HG02938 (cell line): ENCODE data around the gene SRRM3.
"Not testable (repeated sequence)": the region's sequence is repeated elsewhere in the genome, so short reads cannot be mapped to it uniquely, and the experiment has no call there.

Experiments used
- ATAC-seq: cut with Tn5 transposase; IDR thresholded peaks from one replicate; pipeline ENCODE4 v1.9.1; 2021; ENCODE audit warnings: mild to moderate bottlenecking, moderate library complexity; ENCODE audit not compliant: unreplicated experiment

The SRRM3 gene

GRCh38 chr7:76311838-76312237 lies 110.1 kb downstream of the SRRM3 start:
- not testable (repeated sequence) for ATAC-seq

DNA sequence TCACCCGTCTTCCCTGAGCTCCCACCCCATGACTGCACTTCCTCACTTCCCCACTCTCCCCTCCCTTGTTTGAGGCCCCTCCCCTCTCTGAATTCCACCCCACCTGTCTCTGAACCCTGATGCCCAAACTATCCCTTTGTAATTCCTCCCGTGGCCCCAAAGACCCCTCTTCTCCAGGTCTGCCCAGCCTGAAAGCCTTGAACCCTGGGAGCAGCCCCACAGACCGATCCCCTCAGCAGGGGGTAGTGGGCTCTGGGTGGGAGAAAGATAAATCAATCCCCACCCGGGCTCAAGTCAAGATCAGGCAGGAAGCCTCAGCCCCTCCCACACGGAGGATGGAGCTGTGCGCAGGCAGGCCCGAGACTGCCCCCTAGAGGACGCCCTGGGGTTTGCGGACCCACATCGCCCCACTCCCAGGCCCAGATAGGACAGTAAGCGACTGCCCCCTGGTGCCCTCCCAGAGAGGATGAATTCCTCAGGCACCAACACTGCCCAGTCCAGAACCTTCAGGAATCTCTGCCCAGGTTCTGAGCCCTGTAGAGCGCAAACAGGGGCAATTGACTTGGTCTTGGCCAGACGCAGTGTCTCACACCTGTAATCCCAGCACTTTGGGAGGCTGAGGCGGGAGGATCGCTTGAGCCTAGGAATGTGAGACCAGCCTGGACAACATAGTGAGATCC lies 112.5 kb downstream of the SRRM3 start:
- ATAC-seq, result peak; percentile 31

GRCh38 chr7:76314740-76315139 lies 113.0 kb downstream of the SRRM3 start:
- ATAC-seq, result not testable (repeated sequence)

GRCh38 chr7:76315364-76315763 lies 113.7 kb downstream of the SRRM3 start:
- no peak for ATAC-seq

DNA sequence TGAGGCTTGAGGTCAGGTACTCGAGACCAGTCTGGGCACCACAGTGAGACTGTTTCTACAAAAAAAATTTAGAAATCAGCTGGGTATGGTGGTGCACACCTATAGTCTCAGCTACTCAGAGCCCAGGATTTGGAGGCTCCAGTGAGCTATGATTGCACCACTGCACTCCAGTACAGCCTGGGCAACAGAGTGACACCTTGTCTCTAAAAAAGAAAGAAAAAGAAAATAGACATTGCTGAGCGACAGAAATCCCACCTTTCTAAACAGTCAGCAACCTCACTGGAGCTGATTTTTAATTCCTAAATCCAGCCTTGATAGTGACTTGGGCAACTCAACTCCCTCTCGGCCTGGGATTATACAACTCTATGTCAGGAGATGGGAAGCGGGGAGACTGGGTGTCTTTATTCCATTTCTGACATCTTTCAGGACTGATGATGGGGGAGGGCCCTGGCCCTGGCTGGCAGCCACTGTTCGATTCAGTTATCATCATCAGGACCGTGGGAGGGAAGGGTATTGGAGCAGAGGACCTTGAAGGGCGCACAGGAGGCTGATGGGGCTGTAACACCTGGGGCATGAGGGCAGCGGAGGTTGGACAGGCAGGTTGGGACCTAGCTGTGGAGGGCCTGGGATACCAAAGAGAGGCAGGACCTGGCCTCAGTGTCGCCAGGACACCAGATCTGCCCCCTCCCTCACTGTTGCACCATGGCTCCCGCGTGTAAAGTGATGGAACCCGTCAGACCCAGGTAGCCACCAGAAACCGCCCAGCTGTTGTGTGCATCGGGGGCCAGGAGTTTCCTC lies 115.5 kb downstream of the SRRM3 start:
- no peak for ATAC-seq

DNA sequence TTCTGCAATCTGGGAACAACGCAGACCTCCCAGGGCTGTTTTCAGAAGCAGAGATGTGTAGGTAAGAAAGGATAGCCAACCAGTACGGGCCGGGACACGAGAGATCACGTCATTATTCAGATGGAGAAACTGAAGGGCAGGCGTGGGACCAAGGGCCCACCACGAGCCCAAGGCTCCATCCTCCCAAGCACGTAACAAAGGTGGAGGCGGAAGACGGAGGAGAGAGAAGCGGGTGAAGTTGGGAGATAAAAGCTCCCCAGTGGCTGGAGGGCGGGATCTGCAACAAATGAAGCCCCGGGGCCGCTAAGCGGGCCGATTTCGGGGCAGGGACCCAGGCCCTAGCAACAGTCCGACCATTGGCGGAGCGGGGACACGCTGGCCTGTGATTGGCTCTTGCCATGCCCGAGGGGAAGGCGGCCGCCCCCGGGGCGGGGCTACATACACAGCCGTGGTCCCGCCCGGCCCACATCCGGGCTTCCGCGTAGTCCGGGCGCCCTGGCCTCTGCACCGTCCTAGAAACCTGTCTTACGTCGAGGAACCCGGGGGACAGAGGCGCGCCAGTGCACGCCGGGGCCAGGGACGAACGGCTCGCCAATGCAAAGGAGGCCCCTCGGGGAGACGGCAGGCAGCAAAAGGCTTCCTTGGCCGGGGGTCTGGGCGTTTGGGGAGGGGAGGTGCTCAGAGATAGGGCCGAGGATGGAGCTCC lies 116.2 kb downstream of the SRRM3 start:
- ATAC-seq, result peak; percentile 78

DNA sequence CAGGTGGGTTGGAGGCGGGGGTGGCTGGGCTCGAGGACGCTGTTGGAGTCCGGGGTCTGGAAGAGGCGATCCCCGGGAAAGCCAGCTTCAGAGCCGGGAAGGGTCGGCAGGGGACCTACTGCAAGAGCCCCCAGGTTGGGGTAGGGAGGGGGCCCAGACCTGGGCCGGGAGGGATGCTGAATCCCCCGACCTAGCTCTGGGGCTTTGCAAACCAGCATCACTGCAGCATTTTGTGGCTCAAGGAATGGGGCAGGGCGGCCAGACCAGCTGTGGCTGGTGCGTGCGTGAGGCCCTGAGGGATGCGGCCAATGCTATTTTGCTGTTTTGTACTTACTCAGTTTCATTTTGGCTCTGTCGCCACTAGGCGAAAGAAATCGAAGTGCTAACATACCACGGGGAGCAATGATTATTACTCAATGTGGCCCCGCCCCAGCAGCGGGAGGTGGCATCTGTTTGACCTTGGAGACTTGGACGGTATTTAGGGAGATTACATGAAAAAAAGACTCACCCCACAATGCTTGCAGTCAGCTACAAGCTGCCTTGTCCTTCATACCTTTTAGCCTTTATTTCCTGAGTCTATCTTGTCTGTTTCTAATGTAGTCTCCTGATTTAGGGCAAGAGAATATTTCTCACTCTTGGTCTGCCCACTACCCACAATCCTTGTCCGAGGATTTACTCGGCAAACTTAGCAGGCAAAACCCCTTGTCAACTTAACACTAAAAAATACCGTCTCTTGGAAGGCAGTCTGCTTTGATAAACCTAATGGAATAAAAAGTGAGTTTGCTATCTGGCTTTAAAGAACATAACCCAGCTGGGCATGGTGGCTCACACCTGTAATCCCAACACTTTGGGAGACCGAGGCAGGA lies 117.0 kb downstream of the SRRM3 start:
- peak; percentile 49 for ATAC-seq

- no peak for ATAC-seq
Observed at GRCh38 chr7:76325092-76325491, 123.4 kb downstream of the SRRM3 start.

- ATAC-seq, result no peak
Observed at GRCh38 chr7:76325811-76326210, 124.1 kb downstream of the SRRM3 start.

DNA sequence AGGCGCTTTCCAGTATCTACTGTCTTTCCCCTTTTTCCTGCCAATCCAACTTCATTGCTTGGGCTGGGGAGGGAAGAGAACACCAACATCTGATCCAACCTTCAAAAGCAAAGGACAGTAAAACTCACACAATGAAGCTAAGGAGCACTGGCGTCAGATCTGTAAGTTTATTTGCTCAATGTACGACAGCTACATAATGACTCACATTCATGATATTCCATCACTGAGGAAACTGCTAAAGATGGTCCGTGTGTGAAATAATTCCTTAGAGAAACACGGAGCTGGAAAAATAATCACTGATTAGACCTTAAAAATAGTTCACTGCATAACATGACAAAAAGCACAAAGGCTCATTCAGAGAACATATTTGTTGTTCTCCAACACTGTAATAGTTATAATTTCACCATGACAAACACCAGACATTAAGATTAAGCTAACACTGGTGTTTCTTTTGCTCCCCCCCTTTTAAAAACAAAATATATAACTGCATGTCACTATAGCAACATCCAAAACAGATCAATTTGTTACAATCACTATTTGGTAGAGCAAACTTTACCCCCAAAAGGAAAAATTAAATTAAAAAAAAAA lies 125.0 kb downstream of the SRRM3 start:
- no peak for ATAC-seq

DNA sequence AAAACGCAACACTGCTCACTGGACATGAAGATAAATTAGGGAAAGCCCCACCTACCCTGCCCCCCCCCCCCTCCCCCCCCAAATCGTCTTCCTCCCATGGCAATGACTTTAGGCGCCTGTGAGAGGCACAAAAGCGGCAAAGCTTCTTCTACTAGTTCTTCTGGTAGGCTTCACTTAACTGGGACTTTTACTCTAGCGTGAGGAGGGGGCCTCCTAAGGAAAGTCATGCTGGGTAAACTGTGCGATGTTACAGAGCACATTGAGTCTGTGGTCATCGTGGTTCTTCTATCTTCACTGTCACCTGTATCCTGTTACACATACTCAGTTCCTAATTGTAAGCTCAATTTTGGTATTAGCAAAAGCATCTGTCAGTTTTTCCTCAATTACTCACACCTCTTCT lies 125.9 kb downstream of the SRRM3 start:
- no peak for ATAC-seq

- no peak for ATAC-seq
Observed at GRCh38 chr7:76328389-76328788, 126.7 kb downstream of the SRRM3 start.

- ATAC-seq, result no peak
Observed at GRCh38 chr7:76329479-76329878, 127.8 kb downstream of the SRRM3 start.

GRCh38 chr7:76330261-76330660 lies 128.6 kb downstream of the SRRM3 start:
- ATAC-seq, result no peak

- no peak for ATAC-seq
Observed at GRCh38 chr7:76330673-76331072, 129.0 kb downstream of the SRRM3 start.

DNA sequence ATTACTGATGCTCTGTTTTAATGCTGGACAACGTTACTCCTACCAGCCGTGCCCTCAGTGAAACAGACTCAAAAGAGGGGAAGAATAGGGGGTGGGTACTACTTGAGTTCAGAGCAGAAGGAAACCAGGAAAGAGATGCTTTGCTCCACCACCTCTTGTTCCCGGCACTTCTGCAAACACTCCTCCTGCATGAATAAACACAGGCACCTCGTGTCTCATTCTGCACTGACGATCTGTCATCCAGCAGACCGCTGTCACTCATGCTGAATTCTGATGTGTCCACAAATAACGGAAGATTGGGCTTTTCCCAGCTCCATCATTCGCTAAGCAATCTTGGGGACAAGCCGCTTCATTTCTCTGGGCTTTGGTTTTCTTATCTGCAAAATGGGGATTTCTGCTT lies 130.4 kb downstream of the SRRM3 start:
- no peak for ATAC-seq

DNA sequence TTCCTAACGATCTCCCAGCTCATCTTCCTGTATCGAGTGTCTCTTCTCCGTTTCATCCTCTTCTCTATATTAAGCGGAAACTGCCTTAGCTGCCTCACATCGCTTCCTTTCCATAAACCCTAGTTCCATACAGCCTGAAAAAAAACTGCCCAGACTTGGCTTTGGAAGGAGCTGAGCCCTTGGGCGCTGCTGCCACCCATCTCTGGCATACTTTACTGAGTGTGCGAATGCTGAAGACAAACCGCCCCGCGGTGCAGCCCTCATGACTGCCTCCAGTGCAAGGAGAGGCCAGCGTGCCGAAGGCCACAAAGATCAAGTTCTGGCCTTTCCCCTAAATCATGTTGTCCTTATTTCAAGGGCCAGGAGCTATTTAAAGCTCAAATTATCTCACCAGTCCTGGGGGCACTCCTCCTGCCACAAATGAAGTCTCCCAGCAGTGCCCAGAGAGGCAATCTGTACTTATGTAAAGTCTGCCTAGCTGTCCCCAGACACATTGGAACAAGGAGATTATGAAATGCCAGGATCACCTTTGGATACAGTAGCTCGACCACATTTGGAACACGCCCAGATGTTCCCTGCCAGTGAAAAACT lies 131.9 kb downstream of the SRRM3 start:
- ATAC-seq, result no peak

- no peak for ATAC-seq
Observed at GRCh38 chr7:76334320-76334967, 132.7 kb downstream of the SRRM3 start.

DNA sequence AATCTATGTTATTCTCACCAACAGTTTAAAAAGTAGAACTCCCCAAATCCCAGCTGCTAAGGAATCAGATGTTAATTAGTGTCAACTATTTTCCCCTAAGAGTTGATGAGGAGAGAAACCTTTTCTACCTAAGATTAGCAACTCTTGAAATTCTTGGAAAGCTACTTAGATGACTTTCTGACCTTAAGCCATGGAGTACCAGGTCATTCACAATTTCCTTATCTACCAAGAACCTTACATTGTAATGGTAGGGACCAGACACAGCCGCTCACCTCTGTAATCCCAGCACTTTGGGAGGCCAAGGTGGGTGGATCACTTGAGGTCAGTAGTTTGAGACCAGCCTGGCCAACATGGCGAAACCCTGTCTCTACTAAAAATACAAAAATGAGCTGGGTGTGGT lies 133.7 kb downstream of the SRRM3 start:
- not testable (repeated sequence) for ATAC-seq

GRCh38 chr7:76336094-76336493 lies 134.4 kb downstream of the SRRM3 start:
- ATAC-seq, result no peak
